Measurements from ENCODE around the gene HOXA7. TPM values are rescaled to one million over a fixed set of nuclear protein-coding genes. Genes with fewer than 3 reads are reported as not detected.

The HOXA7 gene
- total and polyA plus RNA-seq, 2 donors (not counting 3 experiments of a cell fraction or from before 2014, with no cell fraction given): 18.1 to 18.5 TPM

DNA sequence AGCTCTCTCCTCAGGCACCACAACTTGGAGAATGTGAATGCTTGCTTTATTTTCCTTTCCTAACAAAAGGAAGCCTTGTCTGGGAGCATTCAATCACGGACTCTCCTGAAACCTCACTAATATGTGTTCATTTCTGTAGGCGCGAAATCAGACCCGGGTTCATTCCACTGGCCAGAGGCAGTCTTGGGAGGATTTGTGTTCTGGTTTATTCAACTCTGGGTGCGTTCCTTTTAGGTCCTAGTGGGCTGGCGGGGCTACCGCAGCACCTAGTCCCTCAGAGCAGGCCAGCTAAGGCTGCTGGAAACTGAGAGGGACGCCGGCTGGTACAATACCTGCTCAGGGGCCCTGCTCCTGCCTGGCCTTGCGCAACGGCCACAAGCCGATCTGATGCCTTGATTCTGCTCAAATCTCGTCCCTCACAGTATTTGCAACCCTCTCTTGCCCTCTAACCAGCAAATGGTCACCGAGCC is 33.4 kb downstream of the HOXA7 start:
- CTCF ChIA-PET: interaction anchor here (0.7 to 9.1 kb wide), 4 partner anchors 16 to 24 kb away, joined by 3 to 70 read pairs (median 3); no protein-coding TSS in a partner anchor
- peak overlapping the region in 2 of 3 experiments; percentile 12 to 68 for H3K4me3 ChIP-seq (replicated peaks in 1 of 3; ENCODE audit: insufficient read depth in 1 of 3, low read depth in 1 of 3, low read length in 3 of 3)
- POLR2A ChIA-PET: interaction anchor here (1.2 kb wide), 1 partner anchor 24 kb away, joined by 4 read pairs; no protein-coding TSS in a partner anchor
- TF ChIP-seq, protein P1, sequence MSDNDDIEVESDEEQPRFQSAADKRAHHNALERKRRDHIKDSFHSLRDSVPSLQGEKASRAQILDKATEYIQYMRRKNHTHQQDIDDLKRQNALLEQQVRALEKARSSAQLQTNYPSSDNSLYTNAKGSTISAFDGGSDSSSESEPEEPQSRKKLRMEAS (IDR thresholded peaks at IDR 0.05; ENCODE audit: insufficient read depth, insufficient read length): no peak
- TF ChIP-seq JUN (IDR thresholded peaks at IDR 0.05; ENCODE audit: borderline replicate concordance, insufficient read depth, insufficient read length, low read depth): no peak
- TF ChIP-seq GATA2 (IDR thresholded peaks at IDR 0.05; ENCODE audit: insufficient read depth, insufficient read length, low read depth, low read length): no peak
- TF ChIP-seq FOS (IDR thresholded peaks at IDR 0.05; ENCODE audit: borderline replicate concordance, insufficient read depth, low read length): no peak
- TF ChIP-seq, protein P2, sequence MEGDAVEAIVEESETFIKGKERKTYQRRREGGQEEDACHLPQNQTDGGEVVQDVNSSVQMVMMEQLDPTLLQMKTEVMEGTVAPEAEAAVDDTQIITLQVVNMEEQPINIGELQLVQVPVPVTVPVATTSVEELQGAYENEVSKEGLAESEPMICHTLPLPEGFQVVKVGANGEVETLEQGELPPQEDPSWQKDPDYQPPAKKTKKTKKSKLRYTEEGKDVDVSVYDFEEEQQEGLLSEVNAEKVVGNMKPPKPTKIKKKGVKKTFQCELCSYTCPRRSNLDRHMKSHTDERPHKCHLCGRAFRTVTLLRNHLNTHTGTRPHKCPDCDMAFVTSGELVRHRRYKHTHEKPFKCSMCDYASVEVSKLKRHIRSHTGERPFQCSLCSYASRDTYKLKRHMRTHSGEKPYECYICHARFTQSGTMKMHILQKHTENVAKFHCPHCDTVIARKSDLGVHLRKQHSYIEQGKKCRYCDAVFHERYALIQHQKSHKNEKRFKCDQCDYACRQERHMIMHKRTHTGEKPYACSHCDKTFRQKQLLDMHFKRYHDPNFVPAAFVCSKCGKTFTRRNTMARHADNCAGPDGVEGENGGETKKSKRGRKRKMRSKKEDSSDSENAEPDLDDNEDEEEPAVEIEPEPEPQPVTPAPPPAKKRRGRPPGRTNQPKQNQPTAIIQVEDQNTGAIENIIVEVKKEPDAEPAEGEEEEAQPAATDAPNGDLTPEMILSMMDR (IDR thresholded peaks at IDR 0.05; ENCODE audit: extremely low read depth in 1 of 2, insufficient read depth in 1 of 2, low read depth in 1 of 2, low read length in 2 of 2): no peak
- TF ChIP-seq MYC (IDR thresholded peaks at IDR 0.05; ENCODE audit: low read depth, low read length): no peak
- TF ChIP-seq POLR2AphosphoS5 (IDR thresholded peaks at IDR 0.05; ENCODE audit: insufficient read depth, low read depth, low read length): no peak
- TF ChIP-seq POLR2A (IDR thresholded peaks at IDR 0.05; ENCODE audit: low read depth, low read length): no peak
- TF ChIP-seq EZH2 (IDR thresholded peaks at IDR 0.05; ENCODE audit: borderline replicate concordance, low read depth, low read length, severe bottlenecking): no peak
- no peaks in the 10 kb centered on the region for H3K27me3 ChIP-seq (ENCODE audit: control insufficient read depth in 2 of 2, insufficient read depth in 2 of 2, low read length in 2 of 2)
- H3K4me1 ChIP-seq (ENCODE audit: control insufficient read depth, extremely low read depth, insufficient read depth, low read length): peaks cover 85% of the 10 kb centered on the region
- peak overlapping the region; percentile 81 for H3K9ac ChIP-seq (replicated peaks; ENCODE audit: extremely low read depth, insufficient read depth, low read length)
- DNase-seq (ENCODE audit: low read depth, low spot score) (no peak), FAIRE-seq (peak; percentile 35)
- H4K20me1 ChIP-seq (replicated peaks; ENCODE audit: control insufficient read depth, extremely low read depth, insufficient read depth, low read length): no peaks in the 10 kb centered on the region
- H2AFZ ChIP-seq (ENCODE audit: low read depth, low read length): no peak overlapping the region
- peaks cover 68% of the 10 kb centered on the region for H3K79me2 ChIP-seq (ENCODE audit: control insufficient read depth, insufficient read depth, low read length)
- BruUV-seq (replicated peaks): no TSS peak
- dilution Hi-C loops (cut with MboI; ENCODE audit: extremely low pct_ligation_motif_present, low sequenced_read_pairs): no loop called here
- intact Hi-C loops (cut with micrococcal nuclease): no loop called here
- H3K9me3 ChIP-seq (replicated peaks; ENCODE audit: control insufficient read depth, insufficient read depth, low read length): no peaks in the 10 kb centered on the region
- H3K27ac ChIP-seq (ENCODE audit: insufficient read depth, low read depth, low read length): peak overlapping the region; percentile 96
- peak overlapping the region; percentile 92 for H3K4me2 ChIP-seq (ENCODE audit: insufficient read depth, low read length)
- no peaks in the 10 kb centered on the region for H3K9me1 ChIP-seq (replicated peaks; ENCODE audit: control insufficient read depth, extremely low read depth, insufficient read depth, low read length)
- peaks cover 0 to 3% of the 10 kb centered on the region in 2 experiments for H3K36me3 ChIP-seq (ENCODE audit: control insufficient read depth in 2 of 2, extremely low read depth in 1 of 2, insufficient read depth in 2 of 2, low read length in 2 of 2)
